Measurements from ENCODE around the gene ZFP92. TPM values are rescaled to one million over a fixed set of nuclear protein-coding genes. Genes with fewer than 3 reads are reported as not detected.
"Not testable (repeated sequence)": the region's sequence is repeated elsewhere in the genome, so short reads cannot be mapped to it uniquely, and the experiment has no call there.

Gene ZFP92
- total RNA-seq, 1 donor from 2014 or later, result 0.65 TPM

- ATAC-seq (no peak), DNase-seq (ENCODE audit: missing footprints) (no peak)
- intact Hi-C loops (cut with DNase I), result no loop called here
Observed at GRCh38 chrX:153401133-153401764, 10.0 kb upstream of the ZFP92 start, which contains the start of gene PNMA6E. Gene PNMA6E, minus strand, starts transcription at chrX:153401350. Its CDS starts 2,501 bp downstream, at chrX:153398849.

DNA sequence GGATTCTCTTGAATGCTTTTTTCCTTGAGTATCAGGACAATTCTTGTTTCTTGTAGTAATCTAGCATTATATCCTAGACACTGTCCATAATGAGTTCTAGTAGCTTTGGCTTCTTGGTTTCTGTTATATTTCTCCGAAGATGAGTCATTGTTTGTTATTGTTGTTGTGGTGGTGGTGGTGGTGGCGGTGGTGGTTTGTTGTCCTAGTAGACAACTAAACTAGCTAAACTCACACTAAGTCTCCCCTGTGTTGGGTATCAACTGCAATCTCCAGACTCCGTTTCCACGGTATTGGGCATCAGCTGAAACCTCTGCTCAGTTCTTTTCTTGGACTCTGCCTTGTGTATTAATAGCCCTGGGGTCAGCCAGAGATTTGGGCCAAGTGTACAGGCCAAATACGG is 6.9 kb upstream of the ZFP92 start:
- DNase-seq (ENCODE audit: missing footprints); intact Hi-C loops (cut with DNase I); ATAC-seq: not testable (repeated sequence)

- ATAC-seq (no peak), DNase-seq (ENCODE audit: missing footprints) (no peak)
- intact Hi-C loops (cut with DNase I), result no loop called here
Observed at GRCh38 chrX:153405426-153405825, 5.8 kb upstream of the ZFP92 start.

GRCh38 chrX:153406011-153406410 is 5.3 kb upstream of the ZFP92 start:
- intact Hi-C loops (cut with DNase I), result no loop called here
- DNase-seq (ENCODE audit: missing footprints) (no peak), ATAC-seq (no peak)

GRCh38 chrX:153406903-153407302 is 4.4 kb upstream of the ZFP92 start:
- ATAC-seq (no peak), DNase-seq (ENCODE audit: missing footprints) (no peak)
- intact Hi-C loops (cut with DNase I), result no loop called here

DNA sequence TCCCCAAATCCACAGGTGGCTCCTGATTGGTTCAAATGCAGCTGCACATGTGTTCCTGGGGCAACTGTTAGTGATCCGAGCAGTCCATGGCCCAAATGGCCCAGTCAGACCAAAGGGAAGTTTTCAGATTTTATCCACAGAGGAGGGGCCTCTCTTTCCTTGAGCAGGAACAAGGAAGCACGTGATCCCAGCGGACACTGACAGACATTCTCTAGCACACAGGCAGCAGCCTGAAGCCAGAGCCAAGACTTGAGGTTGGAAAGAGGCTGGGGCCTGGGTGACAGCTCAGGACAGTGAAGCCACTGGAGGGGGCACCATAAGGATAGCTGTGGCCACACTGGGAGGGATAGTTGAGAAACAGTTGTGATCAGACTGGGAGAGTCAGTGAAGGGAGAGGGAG is 3.5 kb upstream of the ZFP92 start:
- ATAC-seq (no peak), DNase-seq (ENCODE audit: missing footprints) (no peak)
- intact Hi-C loops (cut with DNase I), result no loop called here

GRCh38 chrX:153408221-153408721 is 3.0 kb upstream of the ZFP92 start:
- no peak for DNase-seq (ENCODE audit: missing footprints)
- ATAC-seq, result no peak
- intact Hi-C loops (cut with DNase I), result no loop called here

DNA sequence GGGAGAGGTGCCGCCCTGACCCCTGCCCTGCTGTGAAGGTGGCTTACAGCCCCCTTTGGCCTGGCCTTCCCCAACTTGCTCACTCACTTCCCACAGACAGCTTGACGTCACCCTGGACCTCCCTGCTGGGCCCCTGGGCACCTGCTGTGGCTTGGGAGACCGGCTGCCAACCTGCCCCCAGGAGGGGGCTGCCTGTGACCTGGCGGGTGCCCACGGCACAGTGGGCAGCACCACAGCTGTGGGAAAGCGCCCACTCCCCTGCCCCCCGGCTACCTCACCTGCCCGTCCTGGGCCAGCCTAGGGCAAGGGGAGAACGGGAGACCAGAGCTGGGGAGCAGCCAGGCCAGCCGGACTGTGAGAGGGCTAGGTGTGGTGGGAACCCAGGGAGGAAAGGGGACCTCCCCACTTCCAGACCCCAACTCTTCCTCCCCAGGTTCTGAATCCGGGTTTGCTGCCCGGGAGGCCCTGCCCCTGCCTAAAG is 2.4 kb upstream of the ZFP92 start:
- intact Hi-C loops (cut with DNase I), result no loop called here
- ATAC-seq, result no peak
- DNase-seq (ENCODE audit: missing footprints), result no peak

DNA sequence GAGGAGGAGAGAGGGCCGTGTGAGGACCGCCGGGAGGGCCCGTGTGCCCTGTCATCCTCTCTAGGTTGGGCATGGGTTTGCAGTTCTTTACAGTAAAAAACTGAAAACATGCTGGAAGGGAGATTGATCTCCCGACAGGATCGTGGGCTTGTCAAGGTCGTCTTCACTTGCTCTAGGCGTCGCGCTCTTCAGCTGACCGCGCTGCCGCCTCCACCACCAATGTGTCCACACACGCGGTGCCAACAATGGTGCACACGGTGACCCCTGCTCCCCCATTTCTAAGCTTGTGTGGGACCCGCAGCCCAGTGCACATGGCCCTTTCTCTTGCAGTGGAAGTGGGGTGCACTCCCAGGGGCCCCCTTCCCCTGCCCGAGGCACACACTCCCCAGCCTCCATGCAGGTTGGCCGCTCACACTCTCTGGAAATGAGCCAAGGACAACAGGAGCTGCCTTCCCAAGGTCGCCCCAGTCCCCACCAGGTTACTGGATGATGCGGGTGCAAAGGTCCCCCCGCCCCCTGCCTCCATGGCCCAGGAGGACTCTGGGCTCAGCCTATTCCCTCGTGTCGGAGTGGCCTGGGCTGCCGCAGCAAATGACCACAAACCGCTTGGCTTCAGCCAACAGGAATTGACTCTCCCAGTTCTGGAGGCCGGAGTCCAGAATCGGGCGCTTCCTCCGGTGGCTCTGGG is 1.7 kb upstream of the ZFP92 start:
- ATAC-seq (no peak), DNase-seq (ENCODE audit: missing footprints) (no peak)
- intact Hi-C loops (cut with DNase I), result no loop called here

DNA sequence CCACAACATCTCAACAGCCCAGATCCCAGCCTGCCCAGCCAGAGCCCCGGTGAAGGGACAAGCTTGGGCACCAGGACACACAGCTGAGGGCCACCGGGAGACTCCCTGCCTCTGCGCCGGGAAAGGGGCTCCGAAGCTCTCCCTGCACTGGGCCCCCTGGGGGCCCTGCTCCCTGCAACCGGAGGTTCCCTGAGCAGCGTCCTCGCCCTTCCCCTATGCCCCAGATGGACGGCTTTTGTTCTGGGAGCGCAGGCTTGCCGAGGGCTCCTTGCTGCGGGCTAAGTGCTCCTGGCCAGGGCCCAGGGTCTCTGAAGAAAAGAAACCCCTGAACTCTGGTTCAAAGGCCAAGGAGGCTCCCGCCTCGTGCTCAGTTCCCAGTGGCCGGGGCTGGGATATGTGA is 899 bp upstream of the ZFP92 start:
- DNase-seq (ENCODE audit: missing footprints), result no peak
- no peak for ATAC-seq
- intact Hi-C loops (cut with DNase I), result no loop called here

DNA sequence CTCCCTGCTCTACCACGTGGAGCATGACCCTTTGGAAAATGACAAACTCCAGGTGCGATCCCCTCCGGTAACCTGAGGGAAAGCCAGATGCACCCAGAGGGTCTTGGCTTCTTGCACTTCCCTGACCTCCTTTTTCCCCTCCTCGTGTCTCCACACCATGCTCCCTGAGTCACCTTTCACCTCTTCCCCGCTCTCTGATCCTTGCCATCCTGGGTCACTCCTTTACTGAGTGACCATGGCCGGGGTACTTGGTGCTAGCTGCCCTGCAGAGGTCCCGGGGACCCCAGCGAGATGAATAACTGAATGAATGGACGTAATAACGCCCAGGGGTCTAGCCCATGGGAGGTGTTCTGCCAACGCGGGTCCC is 401 bp upstream of the ZFP92 start:
- no peak for ATAC-seq
- intact Hi-C loops (cut with DNase I), result no loop called here
- DNase-seq (ENCODE audit: missing footprints), result no peak

- no peak for ATAC-seq
- DNase-seq (ENCODE audit: missing footprints), result no peak
- intact Hi-C loops (cut with DNase I), result no loop called here
Observed at GRCh38 chrX:153411988-153412574, 809 bp downstream of the ZFP92 start.

DNA sequence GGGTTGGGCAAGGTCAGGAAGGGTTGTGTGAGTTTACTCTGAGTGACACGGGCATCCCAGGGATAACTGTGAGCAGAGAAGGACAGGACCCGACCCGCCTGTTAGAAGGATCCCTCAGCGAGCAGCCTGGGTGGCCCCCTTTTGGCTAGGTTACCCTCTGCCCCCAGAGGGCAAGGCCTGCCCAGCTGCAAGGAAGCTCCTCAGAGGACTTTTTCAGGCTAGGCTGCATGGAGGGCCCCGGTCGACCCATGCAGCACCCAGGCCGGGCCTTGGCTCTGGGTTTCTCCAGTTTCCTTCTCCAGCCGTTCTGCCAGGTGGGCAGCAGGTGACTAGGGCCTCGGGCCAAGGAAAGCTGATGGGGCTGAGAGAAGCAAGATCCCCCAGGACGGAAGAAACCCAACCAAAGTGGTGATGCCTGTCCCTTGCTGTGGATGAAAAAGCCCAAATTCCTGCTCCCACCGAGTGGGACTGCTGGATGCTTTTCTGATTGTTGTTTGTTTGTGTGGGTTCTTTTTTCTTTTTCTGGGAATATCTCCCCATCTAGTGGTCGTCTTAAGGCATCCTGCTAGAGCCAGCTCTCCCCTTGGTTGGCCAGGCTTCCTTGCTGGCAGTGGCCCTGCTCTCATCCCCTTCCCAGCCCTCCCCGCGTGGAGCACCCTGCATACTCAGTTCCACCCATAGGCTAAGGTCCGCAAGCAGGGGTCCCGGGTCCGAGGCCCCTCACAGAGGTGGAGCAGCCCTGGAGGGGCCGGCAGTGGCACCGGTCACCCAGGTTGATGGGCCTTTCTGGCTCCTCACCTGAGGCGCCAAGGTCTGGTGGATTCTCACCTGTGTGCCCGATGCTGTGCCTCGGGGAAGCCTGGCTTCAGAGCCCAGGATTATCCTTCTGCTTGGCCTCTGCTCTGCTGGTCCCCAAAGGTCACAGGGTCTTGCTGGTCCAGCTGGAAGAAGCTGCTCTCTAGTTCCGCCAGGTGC is 1.8 kb downstream of the ZFP92 start:
- ATAC-seq, result no peak
- no peak for DNase-seq (ENCODE audit: missing footprints)
- intact Hi-C loops (cut with DNase I), result no loop called here

- intact Hi-C loops (cut with DNase I), result no loop called here
- DNase-seq (ENCODE audit: missing footprints) (no peak), ATAC-seq (no peak)
Observed at GRCh38 chrX:153413731-153414130, 2.5 kb downstream of the ZFP92 start.

DNA sequence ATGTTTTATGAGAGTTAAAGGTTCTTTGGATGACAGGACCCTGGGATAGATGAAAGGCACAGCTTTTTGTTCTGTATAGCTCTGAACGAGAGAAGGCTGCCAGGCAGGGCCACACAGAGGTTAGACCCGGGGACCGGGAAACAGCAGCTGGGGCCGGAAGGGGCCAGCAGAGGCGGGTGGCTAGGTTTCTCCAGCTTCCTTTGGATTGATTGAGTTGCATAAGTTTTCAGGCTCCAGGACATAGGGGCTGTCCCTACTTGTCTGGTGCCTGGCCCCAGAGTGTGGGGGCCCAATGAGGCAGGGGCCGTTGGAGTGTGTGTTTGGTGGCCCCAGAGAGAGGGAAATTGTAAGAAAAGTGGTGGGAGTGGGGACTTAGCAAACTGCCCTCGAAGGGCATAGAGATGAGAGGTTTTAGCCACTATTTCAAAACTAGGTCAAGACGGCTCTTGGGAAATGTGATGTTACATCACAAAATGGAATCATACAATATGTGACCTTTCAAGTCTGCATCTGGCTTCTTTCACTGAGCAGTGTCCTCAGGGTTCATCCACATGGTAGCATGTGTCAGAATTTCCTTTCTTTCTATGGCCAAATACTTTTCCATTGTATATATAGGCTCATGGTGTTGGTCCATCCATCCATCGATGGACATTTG is 3.7 kb downstream of the ZFP92 start:
- ATAC-seq (peak; percentile 69), DNase-seq (ENCODE audit: missing footprints) (no peak)
- intact Hi-C loops (cut with DNase I), result no loop called here

DNA sequence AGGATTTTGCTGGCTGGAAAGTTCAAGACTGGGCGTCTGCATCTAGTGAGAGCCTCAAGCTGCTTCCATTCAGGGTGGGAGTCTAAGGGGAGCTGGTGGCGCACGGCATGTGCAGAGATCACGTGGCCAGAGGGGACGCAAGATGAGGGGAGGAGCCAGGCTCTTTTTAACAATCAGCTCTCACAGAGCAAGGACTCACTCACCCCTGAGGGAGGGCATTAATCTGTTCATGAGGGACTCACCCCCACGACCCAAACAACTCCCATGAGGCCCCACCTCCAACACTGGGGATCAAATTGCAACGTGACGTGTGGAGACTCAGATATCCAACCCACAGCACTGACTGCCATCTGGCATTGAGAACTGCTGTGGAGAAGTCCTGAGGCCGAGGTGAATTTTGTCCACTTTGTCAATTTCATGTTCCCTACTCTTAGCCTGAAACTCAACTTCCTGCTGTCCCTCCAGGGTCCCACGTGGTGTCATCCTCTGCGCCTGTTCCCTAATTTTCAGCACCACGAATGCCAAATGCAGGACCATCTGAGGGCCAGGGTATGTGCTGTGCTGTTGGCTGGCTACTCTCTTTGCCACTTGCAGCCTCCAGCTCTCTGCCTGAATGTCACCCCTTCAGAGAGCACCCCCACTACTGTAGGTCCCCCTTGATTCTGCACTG is 5.6 kb downstream of the ZFP92 start:
- DNase-seq (ENCODE audit: missing footprints) (no peak), ATAC-seq (peak; percentile 21)
- intact Hi-C loops (cut with DNase I), result no loop called here

GRCh38 chrX:153417637-153418036 is 6.4 kb downstream of the ZFP92 start:
- no peak for DNase-seq (ENCODE audit: missing footprints)
- intact Hi-C loops (cut with DNase I), result no loop called here
- no peak for ATAC-seq

Measured in Right ventricle myocardium inferior (tissue), 1 donor.